Transverse colon (tissue), 4 donors: ENCODE measurements around the gene MYLK.

Experiments
- EP300 ChIP-seq: sonication (generic); formaldehyde crosslinking; IDR thresholded peaks from one replicate; pipeline ENCODE4 v1.6.1; 2017; ENCODE audit warnings: antibody characterized with exemption, low read depth
- POLR2A ChIP-seq: fragments of 450-650 bp; IDR thresholded peaks from one replicate; pipeline ENCODE4 v1.6.1; 2016; ENCODE audit warnings: antibody characterized with exemption, mild to moderate bottlenecking, moderate library complexity
- POLR2AphosphoS5 ChIP-seq, 3 donors: sonication (generic); formaldehyde crosslinking; IDR thresholded peaks; one replicate each; pipeline ENCODE4 v1.6.1; 2016; ENCODE audit warnings: antibody characterized with exemption in 3 of 3
- TF ChIP-seq, protein P1 (sequence below), 5 experiments: fragments of 200-600 bp in 3 of 5; fragments of 450-650 bp in 2 of 5; sonication (generic) in 3 of 5; IDR thresholded peaks; 1 replicate in 2 of 5; 2 replicates in 3 of 5; pipeline ENCODE4 v1.5.1; 2016 to 2017; ENCODE audit warnings: antibody characterized with exemption in 5 of 5, inconsistent platforms in 3 of 5, mild to moderate bottlenecking in 2 of 5, moderate library complexity in 1 of 5

- no peak for TF ChIP-seq EP300
- TF ChIP-seq, protein P1, sequence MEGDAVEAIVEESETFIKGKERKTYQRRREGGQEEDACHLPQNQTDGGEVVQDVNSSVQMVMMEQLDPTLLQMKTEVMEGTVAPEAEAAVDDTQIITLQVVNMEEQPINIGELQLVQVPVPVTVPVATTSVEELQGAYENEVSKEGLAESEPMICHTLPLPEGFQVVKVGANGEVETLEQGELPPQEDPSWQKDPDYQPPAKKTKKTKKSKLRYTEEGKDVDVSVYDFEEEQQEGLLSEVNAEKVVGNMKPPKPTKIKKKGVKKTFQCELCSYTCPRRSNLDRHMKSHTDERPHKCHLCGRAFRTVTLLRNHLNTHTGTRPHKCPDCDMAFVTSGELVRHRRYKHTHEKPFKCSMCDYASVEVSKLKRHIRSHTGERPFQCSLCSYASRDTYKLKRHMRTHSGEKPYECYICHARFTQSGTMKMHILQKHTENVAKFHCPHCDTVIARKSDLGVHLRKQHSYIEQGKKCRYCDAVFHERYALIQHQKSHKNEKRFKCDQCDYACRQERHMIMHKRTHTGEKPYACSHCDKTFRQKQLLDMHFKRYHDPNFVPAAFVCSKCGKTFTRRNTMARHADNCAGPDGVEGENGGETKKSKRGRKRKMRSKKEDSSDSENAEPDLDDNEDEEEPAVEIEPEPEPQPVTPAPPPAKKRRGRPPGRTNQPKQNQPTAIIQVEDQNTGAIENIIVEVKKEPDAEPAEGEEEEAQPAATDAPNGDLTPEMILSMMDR (IDR thresholded peaks at IDR 0.05) = no peak
- no peak for TF ChIP-seq POLR2A
- no peak for TF ChIP-seq POLR2AphosphoS5 (IDR thresholded peaks at IDR 0.05)
Observed at GRCh38 chr3:123877466-123877865, 6.7 kb downstream of the MYLK start.
